ENCODE data around the gene SENP7.
A peak's percentile ranks its signal among the peaks of the same experiment; 100 is the strongest.
"Not testable (repeated sequence)": the region's sequence is repeated elsewhere in the genome, so short reads cannot be mapped to it uniquely, and the experiment has no call there.

SENP7 gene, protein sequence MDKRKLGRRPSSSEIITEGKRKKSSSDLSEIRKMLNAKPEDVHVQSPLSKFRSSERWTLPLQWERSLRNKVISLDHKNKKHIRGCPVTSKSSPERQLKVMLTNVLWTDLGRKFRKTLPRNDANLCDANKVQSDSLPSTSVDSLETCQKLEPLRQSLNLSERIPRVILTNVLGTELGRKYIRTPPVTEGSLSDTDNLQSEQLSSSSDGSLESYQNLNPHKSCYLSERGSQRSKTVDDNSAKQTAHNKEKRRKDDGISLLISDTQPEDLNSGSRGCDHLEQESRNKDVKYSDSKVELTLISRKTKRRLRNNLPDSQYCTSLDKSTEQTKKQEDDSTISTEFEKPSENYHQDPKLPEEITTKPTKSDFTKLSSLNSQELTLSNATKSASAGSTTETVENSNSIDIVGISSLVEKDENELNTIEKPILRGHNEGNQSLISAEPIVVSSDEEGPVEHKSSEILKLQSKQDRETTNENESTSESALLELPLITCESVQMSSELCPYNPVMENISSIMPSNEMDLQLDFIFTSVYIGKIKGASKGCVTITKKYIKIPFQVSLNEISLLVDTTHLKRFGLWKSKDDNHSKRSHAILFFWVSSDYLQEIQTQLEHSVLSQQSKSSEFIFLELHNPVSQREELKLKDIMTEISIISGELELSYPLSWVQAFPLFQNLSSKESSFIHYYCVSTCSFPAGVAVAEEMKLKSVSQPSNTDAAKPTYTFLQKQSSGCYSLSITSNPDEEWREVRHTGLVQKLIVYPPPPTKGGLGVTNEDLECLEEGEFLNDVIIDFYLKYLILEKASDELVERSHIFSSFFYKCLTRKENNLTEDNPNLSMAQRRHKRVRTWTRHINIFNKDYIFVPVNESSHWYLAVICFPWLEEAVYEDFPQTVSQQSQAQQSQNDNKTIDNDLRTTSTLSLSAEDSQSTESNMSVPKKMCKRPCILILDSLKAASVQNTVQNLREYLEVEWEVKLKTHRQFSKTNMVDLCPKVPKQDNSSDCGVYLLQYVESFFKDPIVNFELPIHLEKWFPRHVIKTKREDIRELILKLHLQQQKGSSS

DNA sequence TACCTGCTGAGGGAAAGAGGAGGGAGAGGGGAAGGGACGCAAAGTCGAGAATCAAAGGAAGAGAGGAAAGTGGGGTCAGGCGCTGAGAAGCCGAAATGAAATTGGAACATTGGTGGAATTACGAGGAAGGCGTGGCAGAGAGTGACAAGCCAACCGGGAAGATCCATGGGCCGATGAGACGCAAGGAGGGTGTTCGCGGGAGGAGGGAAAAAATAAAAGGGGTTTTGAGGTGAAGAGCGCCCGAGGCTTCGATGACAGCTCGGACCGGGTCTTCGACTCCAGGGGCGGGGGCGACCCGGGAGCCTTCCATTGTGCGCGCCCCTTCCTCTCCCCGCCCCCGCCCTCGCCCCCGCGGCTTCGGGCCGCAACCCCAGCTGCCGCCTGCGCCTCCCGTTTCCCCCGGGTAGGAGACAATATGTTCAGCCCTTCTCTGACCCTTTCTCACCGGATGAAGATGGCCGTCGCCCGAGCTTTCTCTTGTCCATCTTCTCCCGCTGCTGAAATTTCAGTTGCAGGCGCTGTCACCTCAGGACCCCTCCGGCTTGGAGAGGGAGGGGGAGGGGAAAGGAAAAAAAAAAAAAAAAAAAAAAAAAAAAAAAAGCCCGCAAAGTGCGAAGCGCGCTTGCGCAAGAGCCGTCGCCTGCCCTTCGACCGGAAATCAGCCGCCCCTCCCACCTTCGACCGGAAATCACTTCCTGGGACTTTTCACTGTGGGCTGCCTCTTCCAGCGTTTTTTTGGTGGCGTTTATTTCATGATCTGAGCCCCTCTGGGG lies at the start of gene SENP7:
Gene SENP7, minus strand, starts transcription at position 567 of the 773 bp plus-strand sequence. Its CDS starts 82 bp downstream, at position 485.
- peak; percentile 78 for DNase-seq (ENCODE audit: low read depth)

DNA sequence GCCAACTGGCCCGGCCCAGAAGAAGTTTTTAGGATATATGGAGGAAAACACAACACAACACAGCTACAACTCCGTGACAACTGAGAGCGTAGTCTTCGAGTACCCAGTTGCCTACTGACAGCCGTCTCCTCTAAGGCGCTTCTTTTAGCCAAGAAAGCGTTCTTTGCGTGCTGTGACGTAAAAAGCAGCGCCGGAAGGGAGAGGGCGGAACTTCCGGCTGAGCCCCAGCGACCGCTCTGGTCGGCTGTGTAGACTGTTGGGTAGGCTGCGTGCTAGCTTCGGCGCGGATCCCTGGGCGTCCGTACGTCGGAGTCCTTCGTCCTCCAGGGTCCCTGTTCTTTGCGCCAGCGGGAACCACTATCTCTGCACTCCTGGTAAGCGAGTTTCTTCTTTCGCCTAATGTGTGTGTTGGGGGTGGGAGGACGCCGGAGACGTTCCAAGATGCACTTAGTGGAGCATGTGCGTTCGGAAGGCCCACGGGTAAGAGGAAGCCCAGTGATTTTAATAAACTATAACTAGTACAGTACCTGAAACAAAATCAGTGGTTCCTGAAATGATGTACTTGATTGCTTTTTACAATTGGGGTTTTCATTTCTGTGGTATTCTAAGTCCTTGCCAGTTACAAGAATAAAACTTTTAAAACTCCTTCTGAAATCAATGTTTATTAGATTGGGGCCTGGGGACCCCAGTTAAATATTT lies 48.8 kb upstream of the SENP7 start, which contains the start of gene TRMT10C:
Gene TRMT10C, plus strand, starts transcription at position 239 of the 699 bp plus-strand sequence. CDS start 2,914 bp downstream, outside the sequence.
- DNase-seq (ENCODE audit: low read depth) = peak; percentile 82

DNA sequence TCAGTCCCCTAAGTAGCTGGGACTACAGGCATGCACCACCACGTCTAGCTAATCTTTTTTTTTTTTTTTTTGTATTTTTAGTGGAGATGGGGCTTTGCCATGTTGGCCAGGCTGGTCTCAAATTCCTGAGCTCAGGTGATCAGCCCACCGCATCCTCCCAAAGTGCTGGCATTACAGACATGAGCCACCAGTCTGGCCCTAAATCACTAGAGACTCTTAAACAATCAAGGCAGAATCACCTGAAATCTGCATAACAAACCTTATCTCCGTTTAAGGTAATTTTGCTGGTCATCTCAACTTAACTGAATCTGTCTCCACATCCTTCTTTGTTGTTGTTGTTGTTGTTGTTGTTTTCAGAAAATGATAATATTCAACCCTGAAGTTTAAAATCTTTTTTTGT lies 43.1 kb upstream of the SENP7 start:
- DNase-seq (ENCODE audit: low read depth) = no peak

DNA sequence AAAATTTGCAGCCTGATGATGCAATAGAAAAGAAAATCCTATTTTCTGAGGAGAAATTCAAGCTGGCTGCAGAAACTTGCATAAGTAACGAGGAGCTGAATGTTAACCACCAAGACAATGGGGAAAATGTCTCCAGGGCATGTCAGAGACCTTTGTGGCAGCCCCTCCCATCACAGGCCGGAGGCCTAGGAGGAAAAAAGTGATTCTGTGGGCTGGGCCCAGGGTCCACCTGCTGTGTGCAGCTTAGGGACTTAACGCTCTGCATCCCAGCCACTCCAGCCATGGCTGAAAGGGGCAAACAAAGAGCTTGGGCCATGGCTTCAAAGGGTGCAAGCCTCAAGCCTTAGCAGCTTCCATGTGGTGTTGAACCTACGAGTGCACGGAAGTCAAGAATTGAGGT lies 40.4 kb upstream of the SENP7 start:
- not testable (repeated sequence) for DNase-seq (ENCODE audit: low read depth)

DNA sequence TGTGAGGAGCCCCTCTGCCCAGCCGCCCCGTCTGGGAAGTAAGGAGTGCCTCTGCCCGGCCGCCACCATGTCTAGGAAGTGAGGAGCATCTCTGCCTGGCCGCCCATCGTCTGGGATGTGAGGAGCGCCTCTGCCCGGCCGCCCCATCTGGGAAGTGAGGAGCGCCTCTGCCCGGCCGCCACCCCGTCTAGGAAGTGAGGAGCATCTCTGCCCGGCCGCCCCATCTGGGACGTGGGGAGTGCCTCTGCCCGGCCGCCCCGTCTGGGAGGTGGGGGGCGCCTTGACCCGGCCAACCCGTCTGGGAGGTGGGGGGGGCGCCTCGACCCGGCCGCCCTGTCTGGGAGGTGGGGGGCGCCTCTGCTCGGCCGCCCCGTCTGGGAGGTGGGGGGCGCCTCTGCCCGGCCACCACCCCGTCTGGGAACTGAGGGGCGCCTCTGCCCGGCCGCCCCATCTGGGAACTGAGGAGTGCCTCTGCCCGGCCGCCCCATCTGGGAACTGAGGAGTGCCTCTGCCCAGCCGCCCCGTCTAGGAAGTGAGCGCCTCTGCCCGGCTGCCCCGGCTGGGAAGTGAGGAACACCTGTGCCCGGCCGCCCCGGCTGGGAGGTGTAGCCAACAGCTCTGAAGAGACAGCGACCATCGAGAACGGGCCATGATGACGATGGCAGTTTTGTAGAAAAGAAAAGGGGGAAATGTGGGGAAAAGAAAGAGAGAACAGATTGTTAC lies 38.5 kb upstream of the SENP7 start:
- not testable (repeated sequence) for DNase-seq (ENCODE audit: low read depth)

DNA sequence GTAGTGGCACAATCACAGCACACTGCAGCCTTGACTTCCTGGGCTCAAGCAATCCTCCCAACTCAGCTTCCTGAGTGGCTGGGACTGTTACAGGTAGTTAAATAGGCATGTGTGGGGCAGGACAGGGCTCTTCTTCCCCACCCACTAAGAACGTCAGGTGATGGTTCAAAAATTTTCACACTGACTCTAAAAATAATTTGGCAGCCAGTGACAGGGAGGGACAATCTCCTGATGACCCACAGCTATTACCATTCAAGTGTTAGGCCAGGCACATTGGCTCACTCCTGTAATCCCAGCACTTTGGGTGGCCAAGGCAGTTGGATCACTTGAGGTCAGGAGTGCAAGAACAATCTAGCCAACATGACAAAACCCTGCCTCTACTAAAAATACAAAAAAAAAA lies 36.5 kb upstream of the SENP7 start:
- no peak for DNase-seq (ENCODE audit: low read depth)

DNA sequence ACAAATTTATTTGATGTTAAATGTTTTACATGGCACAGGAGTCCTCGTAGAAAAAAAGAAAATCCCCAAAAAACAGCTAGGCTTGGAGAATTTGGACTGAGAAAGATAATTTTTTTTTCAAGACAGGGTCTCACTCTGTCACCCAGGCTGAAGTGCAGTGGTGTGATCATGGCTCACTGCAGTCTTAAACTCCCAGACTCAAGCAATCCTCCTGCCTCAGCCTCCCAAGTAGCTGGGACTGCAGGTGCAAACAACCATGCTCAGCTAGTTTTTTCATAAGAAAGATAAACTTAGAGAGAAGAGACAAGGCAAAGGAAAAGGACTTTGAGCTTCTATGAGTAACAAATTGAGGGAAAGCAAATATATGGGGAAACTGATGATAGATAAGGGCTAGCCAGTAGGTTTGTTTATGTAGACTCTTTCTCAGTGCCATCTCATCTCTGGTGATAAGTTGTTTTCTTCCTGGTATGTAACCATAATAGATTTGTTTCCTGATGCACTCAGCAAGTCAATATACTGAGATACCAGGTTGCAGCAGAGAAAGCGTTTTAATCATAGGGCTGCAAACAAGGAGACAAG lies 35.6 kb upstream of the SENP7 start:
- no peak for DNase-seq (ENCODE audit: low read depth)

DNA sequence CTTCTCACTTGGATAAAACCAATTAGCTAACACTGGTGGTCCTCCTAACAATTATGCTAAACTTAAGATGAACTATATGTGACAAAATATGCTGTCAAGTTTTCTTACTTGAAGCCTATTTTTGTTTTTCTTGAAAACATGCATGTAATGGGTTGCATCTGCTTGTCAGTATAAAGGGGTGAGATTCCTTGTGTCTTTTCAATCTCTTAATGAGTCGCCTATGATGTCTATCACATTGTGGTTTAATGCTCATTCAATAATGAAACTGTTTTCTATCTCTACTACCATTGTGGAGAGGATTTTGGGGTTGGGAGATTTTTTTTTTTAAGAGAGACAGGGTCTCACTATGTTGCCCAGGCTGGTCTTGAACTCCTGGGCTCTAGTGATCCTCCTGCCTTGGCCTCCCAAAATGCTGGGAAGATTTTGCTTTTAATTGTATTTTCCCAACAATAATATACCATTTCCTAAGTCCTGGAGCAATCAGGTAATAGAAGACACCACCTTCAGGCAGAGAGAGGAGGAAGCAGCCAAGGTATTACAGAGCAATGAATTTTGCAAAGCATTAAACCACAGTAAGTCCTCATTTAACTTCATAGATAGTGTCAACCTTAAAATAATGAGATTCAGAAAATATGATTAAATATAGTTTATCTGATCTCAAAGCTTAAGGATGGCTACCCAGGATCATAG lies 31.3 kb upstream of the SENP7 start:
- DNase-seq (ENCODE audit: low read depth) = no peak

DNA sequence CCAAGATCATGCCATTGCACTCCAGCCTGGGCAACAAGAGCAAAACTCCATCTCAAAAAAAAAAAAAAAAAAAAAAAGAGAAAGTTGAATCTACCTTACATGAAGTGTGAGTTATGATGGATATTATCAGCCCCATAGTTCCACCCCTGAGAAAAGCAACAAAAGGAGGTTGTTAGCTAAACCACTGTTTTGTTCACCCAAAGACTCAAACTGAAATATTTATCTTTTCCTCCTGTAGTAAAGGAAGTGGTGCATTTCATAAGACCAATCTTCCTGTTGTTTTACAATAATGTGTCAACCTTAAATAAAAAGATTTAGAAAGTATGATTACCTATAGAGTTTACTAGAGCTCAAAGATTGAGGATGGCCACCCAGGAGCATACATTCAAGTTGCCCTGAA lies 29.9 kb upstream of the SENP7 start:
- no peak for DNase-seq (ENCODE audit: low read depth)

DNA sequence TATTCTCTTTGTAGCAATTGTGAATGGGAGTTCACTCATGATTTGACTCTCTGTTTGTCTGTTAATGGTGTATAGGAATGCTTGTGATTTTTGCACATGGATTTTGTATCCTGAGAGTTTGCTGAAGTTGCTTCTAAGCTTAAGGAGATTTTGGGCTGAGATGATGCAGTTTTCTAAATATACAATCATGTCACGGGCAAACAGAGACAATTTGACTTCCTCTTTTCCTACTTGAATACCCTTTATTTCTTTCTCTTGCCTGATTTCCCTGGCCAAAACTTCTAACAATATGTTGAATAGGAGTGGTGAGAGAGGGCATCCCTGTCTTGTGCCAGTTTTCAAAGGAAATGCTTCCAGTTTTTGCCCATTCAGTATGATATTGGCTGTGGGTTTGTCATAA lies 23.9 kb upstream of the SENP7 start:
- not testable (repeated sequence) for DNase-seq (ENCODE audit: low read depth)

DNA sequence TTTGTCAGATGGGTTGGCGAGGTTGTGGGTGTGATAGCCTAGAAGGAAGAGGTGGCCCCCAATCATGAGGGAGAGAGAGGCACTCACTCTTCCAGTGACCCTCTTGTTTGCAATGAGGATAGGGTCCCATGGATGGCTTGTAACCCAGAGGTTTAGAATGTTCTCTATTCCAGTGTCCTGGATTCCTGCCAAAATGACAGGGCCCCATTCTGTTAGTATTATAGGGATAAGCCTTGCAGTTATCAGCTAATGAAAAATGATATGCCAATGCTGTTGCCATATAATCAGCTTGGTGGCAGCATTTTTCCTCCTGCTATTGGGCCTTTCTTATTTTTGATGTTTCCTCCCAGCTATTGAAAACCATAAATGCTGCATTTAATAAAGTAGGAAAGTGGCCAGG lies 23.3 kb upstream of the SENP7 start:
- no peak for DNase-seq (ENCODE audit: low read depth)

DNA sequence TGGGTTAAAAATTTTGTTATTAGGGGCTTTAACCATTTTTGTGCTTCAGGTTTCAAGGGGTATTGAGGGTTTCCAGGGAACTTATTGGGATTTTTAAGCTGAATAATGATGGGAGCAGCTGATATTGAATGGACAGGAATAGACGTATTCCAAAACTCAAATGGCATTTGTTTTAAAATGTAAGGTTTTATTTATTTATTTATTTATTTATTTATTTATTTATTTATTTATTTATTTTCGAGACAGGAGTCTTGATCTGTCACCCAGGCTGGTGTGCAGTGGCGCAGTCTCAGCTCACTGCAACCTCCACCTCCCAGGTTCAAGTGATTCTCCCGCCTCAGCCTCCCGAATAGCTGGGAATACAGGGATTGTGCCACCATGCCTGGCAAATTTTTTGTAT lies 22.2 kb upstream of the SENP7 start:
- DNase-seq (ENCODE audit: low read depth) = no peak

DNA sequence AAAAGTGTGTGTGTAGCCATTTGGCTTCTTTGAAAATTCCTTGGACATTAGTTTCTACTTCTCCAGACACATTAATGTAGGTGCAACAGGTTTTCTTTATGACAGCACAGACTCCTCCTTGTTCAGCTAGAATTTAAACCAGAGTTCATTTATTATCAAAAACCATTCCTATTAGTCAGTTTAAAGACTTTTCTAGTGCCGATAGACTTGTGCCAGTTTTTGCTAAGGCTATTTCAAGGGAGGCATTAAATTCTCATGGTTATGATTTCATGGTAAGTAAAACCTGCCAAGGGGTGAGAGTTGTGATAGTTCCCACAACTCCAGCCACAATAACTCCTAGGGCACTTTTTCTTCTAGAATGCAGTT lies 20.6 kb upstream of the SENP7 start:
- DNase-seq (ENCODE audit: low read depth) = no peak

DNA sequence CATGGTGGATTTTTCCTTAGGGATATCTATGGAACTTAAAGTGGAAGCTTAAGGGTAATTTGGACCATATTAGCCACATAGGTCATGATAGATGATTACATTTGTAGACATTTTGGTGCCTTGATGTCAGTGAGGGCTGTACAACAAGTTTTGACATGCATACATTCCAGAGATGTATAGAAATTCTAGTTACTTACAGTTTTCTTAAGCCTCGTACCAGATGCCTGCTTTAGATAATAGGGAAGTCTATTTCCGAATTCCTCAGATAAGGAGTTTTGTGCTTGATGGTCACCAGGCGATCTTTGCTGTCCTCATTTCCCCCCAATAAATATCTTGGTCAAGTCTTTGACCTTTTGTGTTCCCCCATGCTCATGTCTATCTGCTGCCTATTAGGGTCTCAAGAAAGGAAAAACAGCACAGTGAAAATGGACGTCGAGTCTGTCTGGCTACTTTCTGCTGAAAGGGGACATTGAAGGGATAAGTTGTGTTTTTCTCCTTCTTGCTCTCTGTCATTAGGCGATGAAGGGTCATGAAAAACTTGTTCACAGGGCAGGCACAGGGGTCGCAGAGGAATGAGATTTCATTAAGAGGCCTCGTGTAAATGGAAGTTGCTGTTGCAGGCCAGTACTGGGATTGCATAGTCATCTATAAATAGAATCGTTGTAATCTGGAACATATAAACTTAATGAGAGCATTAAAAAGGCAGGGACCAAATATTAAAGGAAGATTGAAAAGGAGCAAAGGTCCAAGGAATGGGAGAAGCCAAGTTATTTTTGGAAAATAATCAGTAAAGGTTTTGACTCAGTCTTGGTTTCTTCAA lies 20.0 kb upstream of the SENP7 start:
- no peak for DNase-seq (ENCODE audit: low read depth)

DNA sequence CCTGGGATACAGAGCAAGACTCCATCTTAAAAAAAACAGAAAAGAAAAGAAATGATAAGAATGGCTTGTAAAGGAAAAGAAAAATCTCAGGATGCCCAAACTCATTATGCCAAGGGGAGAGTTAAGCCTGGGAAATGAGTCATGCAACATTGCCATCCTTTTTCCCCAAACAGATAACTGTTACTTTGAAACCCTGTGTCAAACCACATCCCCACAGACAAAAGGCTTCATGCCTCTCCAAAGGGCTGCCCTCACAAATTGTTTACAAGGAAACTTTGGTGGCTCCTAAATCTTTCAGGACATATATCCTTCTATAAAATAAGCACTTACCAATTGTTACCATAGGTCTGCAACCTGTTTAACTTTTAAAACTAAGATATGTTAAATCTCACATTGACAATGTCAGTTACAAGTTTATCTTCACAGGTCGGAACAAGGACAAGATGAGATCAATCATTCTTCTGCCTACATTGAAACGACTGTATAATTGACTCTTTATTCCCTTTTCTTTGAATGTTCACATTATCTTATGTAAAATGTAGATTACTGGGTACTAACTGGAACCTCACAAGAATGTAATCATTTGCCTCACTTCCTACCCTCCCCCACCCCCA lies 18.6 kb upstream of the SENP7 start:
- no peak for DNase-seq (ENCODE audit: low read depth)

DNA sequence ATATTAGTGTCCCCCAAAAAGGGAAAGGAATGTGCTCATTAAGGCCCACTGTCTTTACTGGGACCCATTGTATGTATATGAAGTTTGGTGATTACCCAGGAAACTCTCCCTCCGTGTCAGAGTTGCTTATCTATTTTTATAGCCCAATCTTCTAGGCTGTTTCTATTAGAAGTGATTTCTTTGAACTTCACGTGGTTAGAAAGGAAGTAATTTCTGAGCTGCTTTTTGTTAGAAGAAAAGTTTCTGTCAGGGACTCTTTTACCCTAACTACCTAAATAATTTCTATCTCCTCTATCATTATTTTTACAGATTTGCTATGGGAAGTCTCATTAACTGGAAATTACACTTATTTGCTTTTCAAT lies 17.7 kb upstream of the SENP7 start:
- no peak for DNase-seq (ENCODE audit: low read depth)

DNA sequence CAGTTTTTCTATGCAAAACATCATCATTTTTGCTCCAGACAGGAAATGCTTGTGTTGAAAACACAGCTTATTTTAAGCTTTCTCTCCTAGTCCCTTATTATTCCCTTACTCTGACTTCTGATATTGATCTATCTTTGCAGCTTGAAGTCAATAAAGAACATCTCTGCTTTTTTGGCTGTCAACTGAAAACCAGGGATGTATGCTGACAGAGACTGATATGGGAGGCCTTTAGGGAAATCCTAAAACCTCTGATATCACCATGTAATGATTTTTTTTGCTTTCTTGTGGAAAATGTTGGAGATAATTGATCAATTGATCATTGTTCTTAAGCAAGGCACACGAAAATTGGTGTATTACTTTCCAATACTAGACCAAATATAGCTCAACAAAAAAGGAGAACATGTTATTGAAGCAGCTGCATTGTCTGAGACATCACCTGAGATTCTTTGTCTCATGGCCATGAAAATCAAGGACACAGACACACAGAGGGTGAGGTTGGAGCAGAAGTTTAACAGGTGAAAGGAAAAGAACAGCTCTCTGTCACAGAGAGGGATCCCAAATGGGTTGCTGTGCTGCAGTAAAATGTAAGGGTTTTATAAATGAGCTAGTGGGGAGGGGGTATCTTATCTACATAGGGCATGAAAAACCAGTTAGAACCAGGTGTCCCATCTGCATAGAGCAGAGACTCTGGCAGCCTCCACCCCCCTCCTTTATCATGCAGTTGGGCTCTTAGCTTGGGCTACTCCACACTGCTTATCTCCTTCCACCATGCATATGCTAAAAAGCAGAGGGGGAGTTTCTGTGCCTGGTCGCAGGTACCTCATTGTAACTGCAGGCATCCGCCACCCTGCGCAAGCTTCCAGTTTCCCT lies 17.0 kb upstream of the SENP7 start:
- no peak for DNase-seq (ENCODE audit: low read depth)

Measured in fibroblast of the conjunctiva (primary cell).